ENCODE measurements around the gene LONRF3.

LONRF3 gene

DNA sequence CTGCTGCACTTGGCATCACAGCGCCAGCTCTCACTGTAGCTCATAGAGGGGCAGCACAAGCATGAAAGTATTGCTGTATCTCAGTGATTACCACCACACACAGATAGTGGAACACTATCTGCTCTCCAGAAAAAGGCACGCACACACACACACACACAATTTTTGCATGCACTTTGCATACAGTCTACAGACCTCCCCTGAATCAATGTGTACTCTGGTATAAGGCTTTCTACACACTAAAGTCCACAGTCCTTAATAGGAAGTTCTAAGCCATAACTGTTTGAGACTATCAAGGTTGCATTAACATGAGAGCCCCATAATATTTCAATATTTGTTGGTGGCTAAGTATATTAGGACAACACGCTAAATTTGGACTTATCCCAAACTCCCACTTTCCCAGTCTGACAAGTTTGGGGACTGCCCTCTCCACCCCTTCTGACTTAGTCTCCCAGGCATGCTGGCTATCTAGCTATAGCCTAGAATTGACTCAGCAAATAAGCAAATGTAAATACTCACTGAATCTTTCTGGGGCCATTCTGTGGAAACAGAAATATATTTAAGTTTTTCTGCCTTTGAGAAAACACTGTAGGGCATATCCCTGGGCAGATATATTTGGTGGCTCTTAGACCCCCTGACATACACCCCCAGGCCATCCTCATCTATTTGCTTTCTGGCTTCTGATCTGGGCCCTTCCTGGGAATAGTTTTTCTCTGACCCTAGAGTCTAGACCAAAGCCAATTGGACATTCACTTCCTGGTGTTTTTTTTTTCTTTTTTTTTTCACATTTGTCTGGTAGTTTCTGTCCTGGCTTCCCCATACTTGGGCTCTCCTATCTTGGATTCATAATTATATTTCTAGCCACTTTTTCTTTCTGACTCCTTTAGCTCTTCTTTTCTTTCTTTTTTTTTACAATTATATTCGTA is 62.0 kb downstream of the LONRF3 start:
- no peak for DNase-seq (ENCODE audit: low read depth in 2 of 2)

DNA sequence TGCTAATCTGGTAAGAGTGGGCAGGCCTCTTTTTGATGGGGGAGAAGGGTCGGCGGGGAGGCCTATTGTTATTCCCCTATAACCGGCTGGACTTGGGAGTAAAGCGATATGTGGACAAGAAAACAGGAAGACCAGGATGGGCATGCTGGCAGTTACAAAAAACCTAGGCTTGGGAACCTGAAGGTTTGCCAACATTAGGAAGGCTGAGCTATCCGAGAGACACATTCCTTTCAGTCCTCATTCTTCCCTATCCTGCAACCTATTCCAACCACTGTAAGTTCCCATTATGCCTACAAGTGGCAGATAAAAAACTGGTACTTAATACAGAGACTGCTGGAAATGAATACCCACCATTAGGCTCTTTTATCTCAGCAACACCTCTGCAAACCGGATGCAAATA is 66.0 kb downstream of the LONRF3 start:
- DNase-seq (ENCODE audit: low read depth in 2 of 2), result no peak

DNA sequence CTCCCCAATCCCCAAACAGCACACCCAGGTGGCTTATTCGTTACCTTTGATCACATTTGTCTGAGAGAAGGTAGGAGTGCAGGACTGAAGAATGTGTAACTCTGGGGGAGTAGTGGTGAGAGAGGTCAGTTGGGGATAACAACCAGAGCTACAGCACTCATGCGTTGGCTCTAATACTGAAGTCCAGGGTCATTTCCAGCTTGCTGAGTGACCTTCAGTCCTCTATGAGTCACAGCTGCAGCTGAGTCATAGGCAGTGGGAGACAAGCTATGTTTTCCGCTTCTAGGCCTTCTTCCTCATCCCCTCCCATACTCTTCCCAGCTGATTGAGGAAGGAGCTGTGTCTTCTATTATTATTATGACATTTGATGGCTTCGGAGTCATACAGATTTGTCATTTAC is 66.8 kb downstream of the LONRF3 start:
- DNase-seq (ENCODE audit: low read depth in 2 of 2), result no peak

DNA sequence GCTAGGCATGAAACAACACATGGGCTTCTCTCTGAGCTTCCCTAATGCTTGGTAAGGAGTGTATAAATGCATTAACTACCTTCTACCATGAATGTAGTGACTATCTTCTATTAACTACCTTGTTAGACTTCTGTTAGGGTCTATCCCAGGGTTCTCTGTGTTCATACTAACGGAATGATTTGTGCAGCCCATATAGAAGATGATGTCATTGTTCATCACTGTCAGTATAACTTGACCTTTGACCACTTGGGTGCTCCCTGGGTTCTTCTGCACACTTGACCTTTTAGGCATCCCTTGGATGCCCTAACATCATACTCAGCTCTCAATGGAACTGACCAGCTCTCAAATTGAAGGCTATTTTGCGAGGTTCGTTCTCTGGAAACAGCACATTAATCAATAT is 67.6 kb downstream of the LONRF3 start:
- no peak for DNase-seq (ENCODE audit: low read depth in 2 of 2)

DNA sequence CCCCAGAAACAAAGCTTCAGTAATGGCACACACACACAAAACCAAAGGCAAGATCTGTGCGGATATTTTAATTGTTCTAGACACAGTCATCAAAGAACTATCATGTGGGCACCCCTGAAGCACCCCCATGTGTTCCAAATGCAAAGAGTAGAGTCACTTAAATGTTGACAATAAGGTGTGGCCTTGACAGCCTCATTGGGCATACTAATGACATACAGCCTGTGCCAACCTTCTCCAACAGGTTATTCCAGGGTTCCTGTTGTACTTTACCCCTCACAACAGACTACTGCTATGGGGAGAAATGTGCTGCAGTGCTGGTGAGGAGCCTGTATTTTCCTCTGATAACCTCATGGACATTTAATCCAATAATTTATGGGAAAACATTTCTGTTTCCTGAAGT is 68.6 kb downstream of the LONRF3 start:
- DNase-seq (ENCODE audit: low read depth in 2 of 2), result no peak

DNA sequence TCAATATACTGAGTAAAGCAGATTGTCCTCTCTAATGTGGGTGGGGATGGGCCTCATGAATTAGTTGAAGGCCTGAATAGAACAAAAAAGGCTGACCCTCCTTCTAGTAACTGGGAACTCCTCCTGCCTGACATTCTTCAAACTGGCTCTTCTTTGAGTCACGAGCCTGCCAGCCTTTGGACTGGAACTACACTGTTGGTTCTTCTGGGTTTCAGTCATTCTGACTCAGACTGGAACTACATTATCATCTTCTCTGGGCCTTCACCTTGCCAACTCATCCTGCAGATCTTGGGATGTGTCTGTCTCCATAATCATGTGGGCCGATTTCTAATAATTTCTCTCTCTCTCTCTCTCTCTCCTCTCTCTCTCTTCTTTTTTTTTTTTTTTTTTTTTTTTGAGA is 71.5 kb downstream of the LONRF3 start:
- no peak for DNase-seq (ENCODE audit: low read depth in 2 of 2)

DNA sequence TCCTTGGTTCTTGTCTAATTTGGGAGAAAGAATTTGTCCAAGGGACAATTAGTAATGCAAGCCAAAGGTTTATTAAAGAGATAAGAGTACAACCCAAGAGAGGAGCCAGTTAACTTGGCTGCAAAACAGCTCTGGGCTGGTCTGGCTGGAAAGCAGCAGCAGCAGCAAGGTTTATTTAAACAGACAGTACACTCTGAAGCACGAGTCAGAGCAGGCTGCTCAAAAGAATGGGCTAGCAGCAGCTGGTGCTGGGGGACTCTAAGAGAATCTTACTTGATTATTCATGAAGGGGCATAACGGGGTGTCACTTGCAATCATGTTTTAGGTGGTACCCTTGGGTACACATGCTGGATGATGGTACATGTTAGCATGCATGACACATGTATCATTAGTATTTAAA is 81.3 kb downstream of the LONRF3 start:
- no peak for DNase-seq (ENCODE audit: low read depth in 2 of 2)

DNA sequence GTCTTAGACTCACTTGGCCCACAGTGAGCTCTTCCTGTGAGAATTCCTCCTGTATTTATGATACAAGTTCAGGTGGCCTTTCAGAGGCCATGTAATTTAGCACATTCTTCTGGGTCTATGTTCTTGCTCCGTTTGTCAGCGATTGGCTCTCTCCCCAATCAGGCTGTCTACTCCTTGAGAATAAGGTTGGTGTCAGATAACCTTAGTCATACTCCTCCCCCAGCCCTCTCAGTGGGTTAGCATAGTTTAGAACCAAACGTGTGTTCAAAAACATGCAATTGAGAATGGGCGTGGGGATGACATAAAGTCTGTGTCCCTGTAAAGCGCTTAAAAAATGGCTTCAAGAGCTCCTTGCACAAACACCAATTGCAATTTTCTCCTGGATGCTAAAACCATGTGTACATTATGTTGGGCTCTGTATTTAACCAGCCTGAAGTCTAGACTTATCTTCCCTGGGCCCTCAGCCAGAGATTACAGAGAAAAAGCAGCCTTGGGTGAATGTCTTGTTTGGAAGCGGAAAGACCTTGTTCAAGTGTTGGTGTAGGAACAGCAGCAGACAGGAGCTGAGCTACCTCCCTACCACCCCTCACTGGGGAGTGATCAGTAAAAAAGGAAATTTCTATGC is 88.4 kb downstream of the LONRF3 start:
- DNase-seq (ENCODE audit: low read depth in 2 of 2), result no peak

DNA sequence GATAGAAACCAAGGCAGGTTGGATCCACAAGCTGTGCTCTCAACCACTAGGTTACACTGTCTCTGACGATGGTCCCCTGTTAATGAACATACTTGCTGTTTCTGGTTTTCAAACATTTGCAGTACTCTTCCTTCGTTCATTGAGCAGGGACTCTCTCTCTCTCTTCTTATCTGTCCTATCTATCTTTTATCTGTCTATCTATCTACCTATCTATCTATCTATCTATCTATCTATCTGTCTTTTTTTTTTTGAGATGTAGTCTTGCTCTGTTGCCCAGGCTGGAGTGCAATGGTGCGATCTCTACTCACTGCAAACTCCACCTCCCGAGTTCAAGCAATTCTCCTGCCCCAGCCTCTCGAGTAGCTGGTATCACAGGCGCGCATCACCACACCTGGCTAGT is 89.0 kb downstream of the LONRF3 start:
- no peak for DNase-seq (ENCODE audit: low read depth in 2 of 2)

DNA sequence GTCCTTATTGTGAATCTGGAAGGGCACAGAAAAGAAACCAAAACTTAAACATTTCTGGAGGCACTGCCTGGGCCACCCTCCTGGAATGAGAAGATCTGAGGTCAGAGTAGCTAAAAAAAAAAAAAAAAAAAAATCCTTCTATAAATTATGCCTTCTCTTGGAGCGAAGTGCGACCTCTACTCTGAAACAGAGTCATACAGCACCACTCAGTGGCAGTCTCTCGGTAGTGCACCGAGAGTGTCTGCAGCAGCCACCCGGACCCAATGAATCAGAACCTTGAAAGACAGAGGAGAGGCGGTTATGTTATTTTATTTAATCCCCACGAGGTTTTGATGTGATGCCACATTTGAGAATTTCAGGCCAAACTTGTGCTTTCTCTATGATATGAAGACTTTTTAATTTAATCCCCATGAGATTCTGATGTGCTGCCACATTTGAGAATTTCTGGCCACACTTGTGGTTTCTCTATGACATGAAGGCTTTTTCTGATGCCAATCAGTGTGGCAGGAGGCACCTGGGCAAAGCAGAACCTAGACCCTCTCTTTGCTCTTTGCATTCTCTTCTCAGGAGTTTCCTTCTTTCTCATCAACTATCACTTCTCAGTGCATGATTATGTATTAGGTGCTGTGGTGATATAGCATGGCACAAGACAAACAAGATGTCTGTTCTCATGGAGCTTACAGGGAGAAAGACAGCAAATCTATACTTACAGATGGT is 92.8 kb downstream of the LONRF3 start:
- DNase-seq (ENCODE audit: low read depth in 2 of 2), result peak; percentile 21 to 25

Measured in stimulated activated CD8-positive, alpha-beta memory T cell treated with anti-CD3 and anti-CD28 coated beads, Interleukin-15, amount 100 ng/mL, for 48 hours (primary cell).